NCI-H1694 treated with DMSO at 0.1 percent for 48 hours (cell line): Measurements from ENCODE around the gene VRK2.
"Not testable (repeated sequence)": the region's sequence is repeated elsewhere in the genome, so short reads cannot be mapped to it uniquely, and the experiment has no call there.

Source experiments
- DNase-seq: peaks from one replicate; lab custom pipeline; 2025; lab: John Stamatoyannopoulos, UW

VRK2 gene

GRCh38 chr2:58055033-58055786 lies 8.6 kb downstream of the VRK2 start:
- peak; percentile 93 for DNase-seq

- peak; percentile 83 for DNase-seq
Observed at GRCh38 chr2:58056192-58056916, 9.7 kb downstream of the VRK2 start.

- no peak for DNase-seq
Observed at GRCh38 chr2:58057707-58058530, 11.3 kb downstream of the VRK2 start.

- DNase-seq, result no peak
Observed at GRCh38 chr2:58063641-58064040, 17.0 kb downstream of the VRK2 start.

- no peak for DNase-seq
Observed at GRCh38 chr2:58064086-58064485, 17.5 kb downstream of the VRK2 start.

- DNase-seq, result no peak
Observed at GRCh38 chr2:58065248-58065647, 18.6 kb downstream of the VRK2 start.

GRCh38 chr2:58067001-58067400 lies 20.4 kb downstream of the VRK2 start:
- DNase-seq, result no peak

- no peak for DNase-seq
Observed at GRCh38 chr2:58070765-58071164, 24.2 kb downstream of the VRK2 start.

- DNase-seq, result no peak
Observed at GRCh38 chr2:58072102-58072501, 25.5 kb downstream of the VRK2 start.

- DNase-seq, result no peak
Observed at GRCh38 chr2:58073008-58073407, 26.4 kb downstream of the VRK2 start.

- no peak for DNase-seq
Observed at GRCh38 chr2:58073751-58074150, 27.1 kb downstream of the VRK2 start.

GRCh38 chr2:58081000-58081399 lies 34.4 kb downstream of the VRK2 start:
- DNase-seq, result no peak

GRCh38 chr2:58089081-58089480 lies 42.5 kb downstream of the VRK2 start:
- DNase-seq, result no peak

GRCh38 chr2:58092772-58093171 lies 46.2 kb downstream of the VRK2 start:
- not testable (repeated sequence) for DNase-seq

- no peak for DNase-seq
Observed at GRCh38 chr2:58097025-58097424, 50.4 kb downstream of the VRK2 start.

- no peak for DNase-seq
Observed at GRCh38 chr2:58098254-58099095, 51.9 kb downstream of the VRK2 start.

- no peak for DNase-seq
Observed at GRCh38 chr2:58099096-58099769, 52.6 kb downstream of the VRK2 start.

- DNase-seq, result no peak
Observed at GRCh38 chr2:58101500-58101899, 54.9 kb downstream of the VRK2 start.

- no peak for DNase-seq
Observed at GRCh38 chr2:58106896-58107295, 60.3 kb downstream of the VRK2 start.

- DNase-seq, result no peak
Observed at GRCh38 chr2:58107803-58108710, 61.5 kb downstream of the VRK2 start.
